PC-9 (cell line): Measurements from ENCODE around the gene MTG2. TPM values are rescaled to one million over a fixed set of nuclear protein-coding genes. Genes with fewer than 3 reads are reported as not detected.

Experiments
- BruUV-seq: library from RNA; stranded (reverse); fragments of 400-500 nt; replicated peaks from 2 replicates; lab custom pipeline; 2021; lab: Mats Ljungman, UMichigan
- CTCF ChIA-PET: fragments of 300-600 bp; sonication (Branson Sonifier 250); formaldehyde crosslinking; loops from one replicate; lab custom pipeline; 2022; ENCODE audit warnings: antibody characterized with exemption; lab: Charles Lee
- POLR2A ChIA-PET: fragments of 300-600 bp; sonication (Branson Sonifier 250); formaldehyde crosslinking; loops from one replicate; lab custom pipeline; 2022; ENCODE audit warnings: antibody characterized with exemption; ENCODE audit not compliant: unreplicated experiment; lab: Charles Lee
- DNase-seq, 2 experiments: peaks; one replicate each; pipeline versions ENCODE4 v3.0.0 to v3.0.0-alpha.2; 2015 to 2022; ENCODE audit warnings: mixed read lengths in 1 of 2
- H2AFZ ChIP-seq: fragments of 200-600 bp; sonication (generic); 2 replicates; pipeline ENCODE4 v1.8.1; 2017; ENCODE audit warnings: antibody characterized with exemption
- H3F3A ChIP-seq: fragments of 200-600 bp; sonication (generic); 2 replicates; pipeline ENCODE4 v1.8.1; 2017; ENCODE audit warnings: antibody characterized with exemption, mild to moderate bottlenecking, low read depth; ENCODE audit not compliant: insufficient read depth
- H3K27ac ChIP-seq: fragments of 200-600 bp; sonication (generic); 2 replicates; pipeline ENCODE4 v1.6.1; 2016; ENCODE audit warnings: mixed run types
- H3K27me3 ChIP-seq: fragments of 200-600 bp; sonication (generic); 2 replicates; pipeline ENCODE4 v1.6.1; 2016; ENCODE audit warnings: low read depth, mixed run types; ENCODE audit not compliant: insufficient read depth
- H3K36me3 ChIP-seq: fragments of 200-600 bp; sonication (generic); 2 replicates; pipeline ENCODE4 v1.6.1; 2016; ENCODE audit warnings: low read depth, mixed run types
- H3K4me1 ChIP-seq: fragments of 200-600 bp; sonication (generic); replicated peaks from 2 replicates; pipeline ENCODE4 v1.6.1; 2016; ENCODE audit warnings: mixed run types; ENCODE audit not compliant: insufficient read depth
- H3K4me2 ChIP-seq: fragments of 200-600 bp; sonication (generic); 2 replicates; pipeline ENCODE4 v1.6.1; 2017; ENCODE audit warnings: mixed run types
- H3K4me3 ChIP-seq: fragments of 200-600 bp; sonication (generic); 2 replicates; pipeline ENCODE4 v1.6.1; 2016; ENCODE audit warnings: mixed run types
- H3K79me2 ChIP-seq: fragments of 200-600 bp; sonication (generic); 2 replicates; pipeline ENCODE4 v1.6.1; 2017; ENCODE audit warnings: low read depth, mixed run types
- H3K9me2 ChIP-seq: fragments of 200-600 bp; sonication (generic); 2 replicates; pipeline ENCODE4 v1.8.1; 2017; ENCODE audit warnings: mild to moderate bottlenecking; ENCODE audit not compliant: insufficient read depth
- H3K9me3 ChIP-seq: fragments of 200-600 bp; sonication (generic); 2 replicates; pipeline ENCODE4 v1.8.1; 2016; ENCODE audit warnings: low read depth; ENCODE audit not compliant: insufficient read depth
- H4K20me1 ChIP-seq: fragments of 200-600 bp; sonication (generic); 2 replicates; pipeline ENCODE4 v1.8.1; 2017; ENCODE audit not compliant: insufficient read depth
- EZH2 ChIP-seq: fragments of 200-600 bp; sonication (generic); IDR thresholded peaks from 2 replicates; pipeline ENCODE4 v1.8.0; 2017; ENCODE audit warnings: antibody characterized with exemption, low read depth
- intact Hi-C: fragments of 100-400 bp; cut with micrococcal nuclease; formaldehyde crosslinking; loops from one replicate; pipeline ENCODE4 v1.10.0; 2022; ENCODE audit not compliant: unreplicated experiment
- total RNA-seq: library from RNA; stranded (reverse); gene quantifications from 2 replicates; pipeline ENCODE4 v1.2.3, GENCODE V29; 2021
- TF ChIP-seq, protein P1 (sequence below): fragments of 200-600 bp; sonication (generic); conservative IDR thresholded peaks from 2 replicates; pipeline ENCODE4 v1.6.1; 2017; ENCODE audit warnings: mixed run types, antibody characterized with exemption, mild to moderate bottlenecking, moderate library complexity

MTG2 gene
- total RNA-seq, 1 experiment from 2014 or later, result 58.1 TPM

- Histone ChIP-seq H3K36me3 (no peaks in the 10 kb centered on the region), H3K79me2 (no peaks in the 10 kb centered on the region), H3F3A (peaks cover 14% of the 10 kb centered on the region; the same call in 1 of the 2 replicates), H3K27ac (no peak overlapping the region), H3K4me2 (no peak overlapping the region), H4K20me1 (no peaks in the 10 kb centered on the region), H3K9me2 (no peaks in the 10 kb centered on the region), H3K9me3 (no peaks in the 10 kb centered on the region), H3K4me3 (no peak overlapping the region), H2AFZ (no peak overlapping the region), H3K4me1 (peaks cover 21% of the 10 kb centered on the region), H3K27me3 (peaks cover 33% of the 10 kb centered on the region)
- no peak for DNase-seq
- POLR2A ChIA-PET, result no interaction called here
- no TSS peak for BruUV-seq
- intact Hi-C loops, result no loop called here
- TF ChIP-seq, protein P1, sequence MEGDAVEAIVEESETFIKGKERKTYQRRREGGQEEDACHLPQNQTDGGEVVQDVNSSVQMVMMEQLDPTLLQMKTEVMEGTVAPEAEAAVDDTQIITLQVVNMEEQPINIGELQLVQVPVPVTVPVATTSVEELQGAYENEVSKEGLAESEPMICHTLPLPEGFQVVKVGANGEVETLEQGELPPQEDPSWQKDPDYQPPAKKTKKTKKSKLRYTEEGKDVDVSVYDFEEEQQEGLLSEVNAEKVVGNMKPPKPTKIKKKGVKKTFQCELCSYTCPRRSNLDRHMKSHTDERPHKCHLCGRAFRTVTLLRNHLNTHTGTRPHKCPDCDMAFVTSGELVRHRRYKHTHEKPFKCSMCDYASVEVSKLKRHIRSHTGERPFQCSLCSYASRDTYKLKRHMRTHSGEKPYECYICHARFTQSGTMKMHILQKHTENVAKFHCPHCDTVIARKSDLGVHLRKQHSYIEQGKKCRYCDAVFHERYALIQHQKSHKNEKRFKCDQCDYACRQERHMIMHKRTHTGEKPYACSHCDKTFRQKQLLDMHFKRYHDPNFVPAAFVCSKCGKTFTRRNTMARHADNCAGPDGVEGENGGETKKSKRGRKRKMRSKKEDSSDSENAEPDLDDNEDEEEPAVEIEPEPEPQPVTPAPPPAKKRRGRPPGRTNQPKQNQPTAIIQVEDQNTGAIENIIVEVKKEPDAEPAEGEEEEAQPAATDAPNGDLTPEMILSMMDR, result no peak
- TF ChIP-seq EZH2, result no peak
- CTCF ChIA-PET, result no interaction called here
These were observed 46.2 kb downstream of the MTG2 start for GRCh38 chr20:62228982-62229545.

DNA sequence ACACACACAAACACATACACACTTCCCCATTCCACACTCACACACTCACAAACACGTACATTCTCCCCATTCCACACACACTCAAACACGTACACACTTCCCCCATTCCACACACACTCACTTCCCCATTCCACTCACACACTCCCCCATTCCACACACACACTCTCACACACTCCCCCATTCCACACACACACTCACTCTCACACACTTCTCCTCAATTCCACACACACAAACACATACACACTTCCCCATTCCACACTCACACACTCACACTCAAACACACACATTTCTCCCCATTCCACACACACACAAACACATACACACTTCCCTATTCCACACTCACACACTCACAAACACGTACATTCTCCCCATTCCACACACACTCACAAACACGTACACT lies 46.8 kb downstream of the MTG2 start:
- no peak overlapping the region for H3K4me2 ChIP-seq
- intact Hi-C loops, result no loop called here
- no peaks in the 10 kb centered on the region for H3K79me2 ChIP-seq
- POLR2A ChIA-PET, result no interaction called here
- no peak for DNase-seq
- no peak overlapping the region for H3K27ac ChIP-seq
- H3K36me3 ChIP-seq, result no peaks in the 10 kb centered on the region
- H3K4me3 ChIP-seq, result no peak overlapping the region
- H3K4me1 ChIP-seq, result peaks cover 21% of the 10 kb centered on the region
- H3K9me2 ChIP-seq, result no peaks in the 10 kb centered on the region
- no peaks in the 10 kb centered on the region for H4K20me1 ChIP-seq
- no TSS peak for BruUV-seq
- H2AFZ ChIP-seq, result no peak overlapping the region
- CTCF ChIA-PET, result no interaction called here
- peaks cover 27% of the 10 kb centered on the region for H3K27me3 ChIP-seq
- TF ChIP-seq, protein P1, result no peak
- no peak for TF ChIP-seq EZH2
- peaks cover 14% of the 10 kb centered on the region; the same call in 1 of the 2 replicates for H3F3A ChIP-seq
- H3K9me3 ChIP-seq, result no peaks in the 10 kb centered on the region

- ChIA-PET POLR2A (no interaction called here), CTCF (no interaction called here)
- DNase-seq, result no peak
- Histone ChIP-seq H3K4me2 (no peak overlapping the region), H3K79me2 (no peaks in the 10 kb centered on the region), H3K27ac (no peak overlapping the region), H2AFZ (no peak overlapping the region), H4K20me1 (no peaks in the 10 kb centered on the region), H3K4me3 (no peak overlapping the region), H3K36me3 (no peaks in the 10 kb centered on the region), H3K9me2 (no peaks in the 10 kb centered on the region), H3K9me3 (no peaks in the 10 kb centered on the region), H3K4me1 (peaks cover 21% of the 10 kb centered on the region), H3F3A (peaks cover 14% of the 10 kb centered on the region; the same call in 1 of the 2 replicates), H3K27me3 (peaks cover 21% of the 10 kb centered on the region)
- BruUV-seq, result no TSS peak
- TF ChIP-seq EZH2, result no peak
- TF ChIP-seq, protein P1, result no peak
- intact Hi-C loops, result no loop called here
These were observed 47.4 kb downstream of the MTG2 start for GRCh38 chr20:62230276-62230675.
